ENCODE data around the gene MARK3. TPM values are rescaled to one million over a fixed set of nuclear protein-coding genes. Genes with fewer than 3 reads are reported as not detected.

Gene MARK3
- total and polyA plus RNA-seq, 10 of the 15 experiments (the other 5 are each of a cell fraction or from before 2014, with no cell fraction given) = 10.7 to 75.1 (median 41.4) TPM

DNA sequence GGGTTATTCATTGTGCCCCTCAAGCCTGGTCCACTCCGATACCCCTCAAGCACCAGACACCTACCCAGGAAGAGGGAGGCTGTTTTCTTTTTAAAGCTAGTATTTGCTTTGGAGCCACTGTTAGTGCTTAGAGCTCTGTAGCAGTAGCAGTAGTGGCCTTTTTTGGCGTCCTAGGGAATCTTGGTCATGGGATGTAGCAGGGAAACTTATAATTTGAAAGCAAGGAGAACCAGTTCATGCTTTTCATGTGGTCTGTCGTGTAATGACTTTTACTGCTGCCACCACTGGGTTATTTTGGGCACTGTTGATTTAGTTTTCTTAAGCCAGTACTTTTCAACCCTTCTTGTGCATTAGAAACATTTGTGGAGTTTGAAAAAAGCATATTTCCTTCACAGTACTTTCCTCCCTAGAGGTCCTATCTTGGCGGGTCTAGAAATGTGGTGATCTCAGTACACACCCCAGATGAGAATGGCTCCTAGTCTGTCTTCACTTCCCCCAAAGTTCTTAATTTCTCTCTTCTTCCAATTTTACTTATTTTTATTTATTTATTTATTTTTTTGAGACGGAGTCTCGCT lies 49.7 kb downstream of the MARK3 start:
- H3K36me3 ChIP-seq (ENCODE audit: control insufficient read depth in 2 of 2, insufficient read depth in 2 of 2, low read length in 1 of 2) = peaks cover 2 to 9% of the 10 kb centered on the region in 2 experiments
- in situ Hi-C loops (cut with MboI) = no loop called here
- no peak for FAIRE-seq

More for the DNA sequence above, 49.7 kb downstream of the MARK3 start:
- Histone ChIP-seq H3K79me2 (ENCODE audit: control insufficient read depth, insufficient read depth, low read length) (peaks cover 13% of the 10 kb centered on the region), H3K4me3 (no peak overlapping the region), H3K9ac (ENCODE audit: control insufficient read depth, insufficient read depth, low read length) (no peak overlapping the region), H3K4me1 (ENCODE audit: control insufficient read depth, insufficient read depth, low read length) (no peaks in the 10 kb centered on the region), H2AFZ (ENCODE audit: control insufficient read depth, low read depth, low read length) (no peak overlapping the region), H3K4me2 (ENCODE audit: control insufficient read depth, insufficient read depth) (no peak overlapping the region), H3K9me3 (replicated peaks; ENCODE audit: control insufficient read depth, insufficient read depth, low read length) (no peaks in the 10 kb centered on the region), H4K20me1 (ENCODE audit: control insufficient read depth, insufficient read depth) (peaks cover 4% of the 10 kb centered on the region; the same call in 1 of the 2 replicates), H3K27ac (ENCODE audit: control insufficient read depth, insufficient read depth) (no peak overlapping the region), H3K27me3 (replicated peaks in 1 of 2; ENCODE audit: control insufficient read depth in 2 of 2, insufficient read depth in 2 of 2, low read length in 1 of 2) (no peaks in the 10 kb centered on the region)
- TF ChIP-seq ZNF384 (IDR thresholded peaks at IDR 0.05; ENCODE audit: borderline replicate concordance, low read depth, low read length) (no peak), RELA (IDR thresholded peaks at IDR 0.05; ENCODE audit: borderline replicate concordance, partially characterized antibody) (no peak), NR2C2 (IDR thresholded peaks at IDR 0.05; ENCODE audit: borderline replicate concordance, control insufficient read depth, insufficient read length, low read depth) (no peak), CHD2 (IDR thresholded peaks at IDR 0.05; ENCODE audit: borderline replicate concordance, low read depth, low read length) (no peak), MYC (IDR thresholded peaks at IDR 0.05; ENCODE audit: insufficient read depth, insufficient read length, insufficient replicate concordance, low read length, severe bottlenecking) (no peak), TCF3 (IDR thresholded peaks at IDR 0.05; ENCODE audit: borderline replicate concordance, insufficient read depth, low read depth, low read length) (no peak), NRF1 (conservative IDR thresholded peaks at IDR 0.05; ENCODE audit: low read depth, low read length) (no peak), BMI1 (IDR thresholded peaks at IDR 0.05; ENCODE audit: borderline replicate concordance) (no peak), KAT2A (conservative IDR thresholded peaks at IDR 0.05; ENCODE audit: control insufficient read depth, low read depth, low read length) (no peak)
- TF ChIP-seq, protein P1, sequence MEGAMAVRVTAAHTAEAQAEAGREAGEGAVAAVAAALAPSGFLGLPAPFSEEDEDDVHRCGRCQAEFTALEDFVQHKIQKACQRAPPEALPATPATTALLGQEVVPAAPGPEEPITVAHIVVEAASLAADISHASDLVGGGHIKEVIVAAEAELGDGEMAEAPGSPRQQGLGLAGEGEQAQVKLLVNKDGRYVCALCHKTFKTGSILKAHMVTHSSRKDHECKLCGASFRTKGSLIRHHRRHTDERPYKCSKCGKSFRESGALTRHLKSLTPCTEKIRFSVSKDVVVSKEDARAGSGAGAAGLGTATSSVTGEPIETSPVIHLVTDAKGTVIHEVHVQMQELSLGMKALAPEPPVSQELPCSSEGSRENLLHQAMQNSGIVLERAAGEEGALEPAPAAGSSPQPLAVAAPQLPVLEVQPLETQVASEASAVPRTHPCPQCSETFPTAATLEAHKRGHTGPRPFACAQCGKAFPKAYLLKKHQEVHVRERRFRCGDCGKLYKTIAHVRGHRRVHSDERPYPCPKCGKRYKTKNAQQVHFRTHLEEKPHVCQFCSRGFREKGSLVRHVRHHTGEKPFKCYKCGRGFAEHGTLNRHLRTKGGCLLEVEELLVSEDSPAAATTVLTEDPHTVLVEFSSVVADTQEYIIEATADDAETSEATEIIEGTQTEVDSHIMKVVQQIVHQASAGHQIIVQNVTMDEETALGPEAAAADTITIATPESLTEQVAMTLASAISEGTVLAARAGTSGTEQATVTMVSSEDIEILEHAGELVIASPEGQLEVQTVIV (IDR thresholded peaks at IDR 0.05; ENCODE audit: borderline replicate concordance, partially characterized antibody) = no peak
- TF ChIP-seq, protein P2, sequence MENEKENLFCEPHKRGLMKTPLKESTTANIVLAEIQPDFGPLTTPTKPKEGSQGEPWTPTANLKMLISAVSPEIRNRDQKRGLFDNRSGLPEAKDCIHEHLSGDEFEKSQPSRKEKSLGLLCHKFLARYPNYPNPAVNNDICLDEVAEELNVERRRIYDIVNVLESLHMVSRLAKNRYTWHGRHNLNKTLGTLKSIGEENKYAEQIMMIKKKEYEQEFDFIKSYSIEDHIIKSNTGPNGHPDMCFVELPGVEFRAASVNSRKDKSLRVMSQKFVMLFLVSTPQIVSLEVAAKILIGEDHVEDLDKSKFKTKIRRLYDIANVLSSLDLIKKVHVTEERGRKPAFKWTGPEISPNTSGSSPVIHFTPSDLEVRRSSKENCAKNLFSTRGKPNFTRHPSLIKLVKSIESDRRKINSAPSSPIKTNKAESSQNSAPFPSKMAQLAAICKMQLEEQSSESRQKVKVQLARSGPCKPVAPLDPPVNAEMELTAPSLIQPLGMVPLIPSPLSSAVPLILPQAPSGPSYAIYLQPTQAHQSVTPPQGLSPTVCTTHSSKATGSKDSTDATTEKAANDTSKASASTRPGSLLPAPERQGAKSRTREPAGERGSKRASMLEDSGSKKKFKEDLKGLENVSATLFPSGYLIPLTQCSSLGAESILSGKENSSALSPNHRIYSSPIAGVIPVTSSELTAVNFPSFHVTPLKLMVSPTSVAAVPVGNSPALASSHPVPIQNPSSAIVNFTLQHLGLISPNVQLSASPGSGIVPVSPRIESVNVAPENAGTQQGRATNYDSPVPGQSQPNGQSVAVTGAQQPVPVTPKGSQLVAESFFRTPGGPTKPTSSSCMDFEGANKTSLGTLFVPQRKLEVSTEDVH (IDR thresholded peaks at IDR 0.05; ENCODE audit: low read depth, partially characterized antibody) = no peak
- TF ChIP-seq, protein P3, sequence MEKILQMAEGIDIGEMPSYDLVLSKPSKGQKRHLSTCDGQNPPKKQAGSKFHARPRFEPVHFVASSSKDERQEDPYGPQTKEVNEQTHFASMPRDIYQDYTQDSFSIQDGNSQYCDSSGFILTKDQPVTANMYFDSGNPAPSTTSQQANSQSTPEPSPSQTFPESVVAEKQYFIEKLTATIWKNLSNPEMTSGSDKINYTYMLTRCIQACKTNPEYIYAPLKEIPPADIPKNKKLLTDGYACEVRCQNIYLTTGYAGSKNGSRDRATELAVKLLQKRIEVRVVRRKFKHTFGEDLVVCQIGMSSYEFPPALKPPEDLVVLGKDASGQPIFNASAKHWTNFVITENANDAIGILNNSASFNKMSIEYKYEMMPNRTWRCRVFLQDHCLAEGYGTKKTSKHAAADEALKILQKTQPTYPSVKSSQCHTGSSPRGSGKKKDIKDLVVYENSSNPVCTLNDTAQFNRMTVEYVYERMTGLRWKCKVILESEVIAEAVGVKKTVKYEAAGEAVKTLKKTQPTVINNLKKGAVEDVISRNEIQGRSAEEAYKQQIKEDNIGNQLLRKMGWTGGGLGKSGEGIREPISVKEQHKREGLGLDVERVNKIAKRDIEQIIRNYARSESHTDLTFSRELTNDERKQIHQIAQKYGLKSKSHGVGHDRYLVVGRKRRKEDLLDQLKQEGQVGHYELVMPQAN (conservative IDR thresholded peaks at IDR 0.05) = no peak
- TF ChIP-seq, protein P4, sequence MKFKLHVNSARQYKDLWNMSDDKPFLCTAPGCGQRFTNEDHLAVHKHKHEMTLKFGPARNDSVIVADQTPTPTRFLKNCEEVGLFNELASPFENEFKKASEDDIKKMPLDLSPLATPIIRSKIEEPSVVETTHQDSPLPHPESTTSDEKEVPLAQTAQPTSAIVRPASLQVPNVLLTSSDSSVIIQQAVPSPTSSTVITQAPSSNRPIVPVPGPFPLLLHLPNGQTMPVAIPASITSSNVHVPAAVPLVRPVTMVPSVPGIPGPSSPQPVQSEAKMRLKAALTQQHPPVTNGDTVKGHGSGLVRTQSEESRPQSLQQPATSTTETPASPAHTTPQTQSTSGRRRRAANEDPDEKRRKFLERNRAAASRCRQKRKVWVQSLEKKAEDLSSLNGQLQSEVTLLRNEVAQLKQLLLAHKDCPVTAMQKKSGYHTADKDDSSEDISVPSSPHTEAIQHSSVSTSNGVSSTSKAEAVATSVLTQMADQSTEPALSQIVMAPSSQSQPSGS (IDR thresholded peaks at IDR 0.05; ENCODE audit: low read length) = no peak
- DNase-seq (ENCODE audit: low read depth, low spot score) (no peak), ATAC-seq (no peak)
- ChIA-PET RAD21 (ENCODE audit: unreplicated experiment) (no interaction called here), SMC1A (ENCODE audit: uncharacterized antibody, unreplicated experiment) (interaction anchor here (1.2 to 1.3 kb wide), 2 partner anchors 11 to 16 kb away, joined by 3 read pairs; no protein-coding TSS in a partner anchor), POLR2A (no interaction called here), CTCF (interaction anchor here (1.0 kb wide), 2 partner anchors 23 to 41 kb away, joined by 3 to 4 read pairs; no protein-coding TSS in a partner anchor)
- no TSS peak for BruUV-seq (replicated peaks)
- 85% methylated on average over 6 of the region's 6 CpGs for WGBS (ENCODE audit: insufficient coverage, insufficient replicate concordance, low lambda C conversion rate, missing lambda C conversion rate)
- intact Hi-C loops (cut with micrococcal nuclease; ENCODE audit: unreplicated experiment) = no loop called here

Measured in GM12878 (cell line).